HEK293T (cell line): ENCODE measurements around the gene KLF9.

ENCODE experiments used
- CTCF ChIA-PET: fragments of 350-600 bp; formaldehyde crosslinking; extraction: SDS; loops from one replicate; lab custom pipeline; 2021; ENCODE audit warnings: antibody characterized with exemption, inconsistent platforms; lab: Yijun Ruan, JAX
- POLR2A ChIA-PET: fragments of 350-600 bp; formaldehyde crosslinking; extraction: SDS; loops from one replicate; lab custom pipeline; 2020; ENCODE audit warnings: antibody characterized with exemption, inconsistent platforms; lab: Yijun Ruan, JAX
- DNase-seq: peaks from one replicate; pipeline ENCODE4 v3.0.0; 2012; ENCODE audit warnings: mixed read lengths; ENCODE audit errors: extremely low spot score
- ARNT ChIP-seq: fragments of 450-650 bp; IDR thresholded peaks from 2 replicates; pipeline ENCODE4 v1.6.1; 2017; ENCODE audit warnings: mild to moderate bottlenecking
- BHLHE40 ChIP-seq: fragments of 450-650 bp; IDR thresholded peaks from 2 replicates; pipeline ENCODE4 v1.6.1; 2016; ENCODE audit warnings: mild to moderate bottlenecking, moderate library complexity, borderline replicate concordance
- CTBP1 ChIP-seq: fragments of 450-650 bp; IDR thresholded peaks from 2 replicates; pipeline ENCODE4 v1.6.1; 2016; ENCODE audit warnings: borderline replicate concordance
- ELF4 ChIP-seq: fragments of 450-650 bp; IDR thresholded peaks from 2 replicates; pipeline ENCODE4 v1.6.1; 2017; ENCODE audit warnings: antibody characterized with exemption
- FOXA1 ChIP-seq: fragments of 450-650 bp; IDR thresholded peaks from 2 replicates; pipeline ENCODE4 v1.6.1; 2016; ENCODE audit warnings: mild to moderate bottlenecking
- FOXK2 ChIP-seq: fragments of 450-650 bp; IDR thresholded peaks from 2 replicates; pipeline ENCODE4 v1.6.1; 2016; ENCODE audit warnings: mild to moderate bottlenecking
- FOXM1 ChIP-seq: fragments of 450-650 bp; IDR thresholded peaks from 2 replicates; pipeline ENCODE4 v1.6.1; 2017; ENCODE audit warnings: mild to moderate bottlenecking, borderline replicate concordance
- HDGF ChIP-seq: fragments of 450-650 bp; IDR thresholded peaks from 2 replicates; pipeline ENCODE4 v1.6.1; 2017; ENCODE audit warnings: antibody characterized with exemption, borderline replicate concordance
- L3MBTL2 ChIP-seq: fragments of 450-650 bp; conservative IDR thresholded peaks from 2 replicates; pipeline ENCODE4 v1.6.1; 2016; ENCODE audit warnings: mild to moderate bottlenecking
- LEF1 ChIP-seq: fragments of 450-650 bp; IDR thresholded peaks from 2 replicates; pipeline ENCODE4 v1.6.1; 2017; ENCODE audit warnings: mild to moderate bottlenecking, borderline replicate concordance
- NFRKB ChIP-seq: fragments of 450-650 bp; IDR thresholded peaks from 2 replicates; pipeline ENCODE4 v1.6.1; 2016; ENCODE audit warnings: mild to moderate bottlenecking, moderate library complexity
- PKNOX1 ChIP-seq: fragments of 450-650 bp; IDR thresholded peaks from 2 replicates; pipeline ENCODE4 v1.6.1; 2016
- SP1 ChIP-seq: fragments of 450-650 bp; IDR thresholded peaks from 2 replicates; pipeline ENCODE4 v1.6.1; 2017
- SUZ12 ChIP-seq: fragments of 450-650 bp; IDR thresholded peaks from 2 replicates; pipeline ENCODE4 v1.6.1; 2016; ENCODE audit warnings: mild to moderate bottlenecking
- TARDBP ChIP-seq: fragments of 450-650 bp; IDR thresholded peaks from 2 replicates; pipeline ENCODE4 v1.6.1; 2016
- ZNF384 ChIP-seq: fragments of 450-650 bp; IDR thresholded peaks from 2 replicates; pipeline ENCODE4 v1.6.1; 2016

KLF9 gene

GRCh38 chr9:70408393-70409040, 5.9 kb downstream of the KLF9 start:
- DNase-seq, result no peak
- POLR2A ChIA-PET, result interaction anchor here (8.4 kb wide), 1 partner anchor 11 kb away, joined by 74 read pairs; no protein-coding TSS in a partner anchor
- no peak for TF ChIP-seq ZNF384
- TF ChIP-seq CTBP1, result no peak
- no peak for TF ChIP-seq HDGF
- TF ChIP-seq NFRKB, result no peak
- TF ChIP-seq TARDBP, result no peak
- no peak for TF ChIP-seq SP1
- TF ChIP-seq FOXA1, result no peak
- no peak for TF ChIP-seq FOXM1
- CTCF ChIA-PET, result interaction anchor here (0.8 kb wide), 1 partner anchor 10 kb away, joined by 3 read pairs; no protein-coding TSS in a partner anchor

- POLR2A ChIA-PET, result interaction anchor here (8.4 kb wide), 1 partner anchor 12 kb away, joined by 74 read pairs; no protein-coding TSS in a partner anchor
- CTCF ChIA-PET, result no interaction called here
- TF ChIP-seq SUZ12 (no peak), L3MBTL2 (no peak), FOXA1 (no peak), TARDBP (no peak), LEF1 (no peak), ZNF384 (no peak), FOXK2 (no peak), NFRKB (no peak), ELF4 (no peak), PKNOX1 (no peak), FOXM1 (no peak), SP1 (no peak), HDGF (no peak), BHLHE40 (no peak), CTBP1 (no peak), ARNT (no peak)
- no peak for DNase-seq
Observed at GRCh38 chr9:70407081-70407503, 7.4 kb downstream of the KLF9 start.

- CTCF ChIA-PET, result no interaction called here
- no peak for DNase-seq
- TF ChIP-seq FOXM1 (no peak), L3MBTL2 (no peak), HDGF (no peak), FOXA1 (no peak), CTBP1 (no peak)
- POLR2A ChIA-PET, result interaction anchor here (8.4 kb wide), 1 partner anchor 13 kb away, joined by 74 read pairs; no protein-coding TSS in a partner anchor
Observed at GRCh38 chr9:70406434-70406862, 8.0 kb downstream of the KLF9 start.

GRCh38 chr9:70405808-70406433, 8.5 kb downstream of the KLF9 start:
- TF ChIP-seq FOXA1 (no peak), LEF1 (no peak), SP1 (no peak), L3MBTL2 (no peak), SUZ12 (no peak), HDGF (no peak), ARNT (no peak), TARDBP (no peak), BHLHE40 (no peak)
- DNase-seq, result no peak
- ChIA-PET CTCF (no interaction called here), POLR2A (interaction anchor here (8.4 kb wide), 1 partner anchor 13 kb away, joined by 74 read pairs; no protein-coding TSS in a partner anchor)

- ChIA-PET CTCF (interaction anchor here (1.6 kb wide), 1 partner anchor 11 kb away, joined by 3 read pairs; no protein-coding TSS in a partner anchor), POLR2A (interaction anchor here (8.4 kb wide), 1 partner anchor 15 kb away, joined by 74 read pairs; no protein-coding TSS in a partner anchor)
- DNase-seq, result no peak
- TF ChIP-seq FOXM1, result no peak
- no peak for TF ChIP-seq FOXK2
- TF ChIP-seq ZNF384, result no peak
- no peak for TF ChIP-seq FOXA1
- TF ChIP-seq HDGF, result no peak
- no peak for TF ChIP-seq L3MBTL2
- no peak for TF ChIP-seq SUZ12
- no peak for TF ChIP-seq TARDBP
- no peak for TF ChIP-seq ARNT
- TF ChIP-seq LEF1, result no peak
- TF ChIP-seq ELF4, result no peak
- TF ChIP-seq SP1, result no peak
- TF ChIP-seq BHLHE40, result no peak
- TF ChIP-seq PKNOX1, result no peak
- no peak for TF ChIP-seq CTBP1
- TF ChIP-seq NFRKB, result no peak
Observed at GRCh38 chr9:70404261-70404660, 10.2 kb downstream of the KLF9 start.

GRCh38 chr9:70403618-70404025, 10.8 kb downstream of the KLF9 start:
- POLR2A ChIA-PET, result interaction anchor here (8.4 kb wide), 1 partner anchor 16 kb away, joined by 74 read pairs; no protein-coding TSS in a partner anchor
- no peak for DNase-seq
- CTCF ChIA-PET, result interaction anchor here (1.6 kb wide), 1 partner anchor 11 kb away, joined by 3 read pairs; no protein-coding TSS in a partner anchor
- TF ChIP-seq HDGF (no peak), ZNF384 (peak; percentile 45; the same call in 1 of the 2 replicates), PKNOX1 (no peak), L3MBTL2 (no peak), NFRKB (no peak)
